Activated CD8-positive, alpha-beta T cell treated with anti-CD3 and anti-CD28 coated beads for 36 hours (primary cell): Measurements from ENCODE around the gene ELAVL3. TPM values are rescaled to one million over a fixed set of nuclear protein-coding genes. Genes with fewer than 3 reads are reported as not detected.

Experiments used
- ATAC-seq: fragments of 200-7000 bp; cut with Tn5 transposase; one replicate; pipeline ENCODE4 v1.10.0; 2021; ENCODE audit warnings: mild to moderate bottlenecking, moderate library complexity
- CTCF ChIA-PET: fragments of 350-600 bp; sonication (Branson Sonifier 250); formaldehyde crosslinking; loops from one replicate; lab custom pipeline; 2021; ENCODE audit warnings: antibody characterized with exemption; lab: Charles Lee
- POLR2A ChIA-PET: fragments of 350-600 bp; sonication (Branson Sonifier 250); formaldehyde crosslinking; loops from one replicate; lab custom pipeline; 2021; ENCODE audit warnings: antibody characterized with exemption; lab: Charles Lee
- DNase-seq: peaks from one replicate; pipeline ENCODE4 v3.0.0-alpha.2; 2020
- H3K27ac Mint-ChIP-seq: one replicate; pipeline ENCODE4 v1.8.0; 2021; ENCODE audit warnings: mild to moderate bottlenecking, mixed read lengths
- H3K27me3 Mint-ChIP-seq: one replicate; pipeline ENCODE4 v1.8.0; 2021; ENCODE audit warnings: mixed read lengths
- H3K36me3 Mint-ChIP-seq: one replicate; pipeline ENCODE4 v1.8.0; 2021; ENCODE audit warnings: low read depth, mixed read lengths
- H3K4me1 Mint-ChIP-seq: one replicate; pipeline ENCODE4 v1.8.0; 2021; ENCODE audit warnings: low read depth, mixed read lengths
- H3K4me3 Mint-ChIP-seq: one replicate; pipeline ENCODE4 v1.8.0; 2021; ENCODE audit warnings: mild to moderate bottlenecking, moderate library complexity, mixed read lengths
- H3K9me3 Mint-ChIP-seq: one replicate; pipeline ENCODE4 v1.8.0; 2021; ENCODE audit warnings: mixed read lengths
- CTCF ChIP-seq: fragments of 200-600 bp; IDR thresholded peaks from one replicate; pipeline ENCODE4 v1.8.0; 2022; ENCODE audit warnings: antibody characterized with exemption, mild to moderate bottlenecking
- intact Hi-C: fragments of 100-400 bp; cut with micrococcal nuclease; formaldehyde crosslinking; loops from one replicate; pipeline ENCODE4 v1.10.0; 2022
- total RNA-seq, 2 experiments: library from RNA; stranded (reverse); gene quantifications; one replicate each; pipeline ENCODE4 v1.2.3, GENCODE V29; 2021

The ELAVL3 gene
- total RNA-seq, 2 experiments from 2014 or later: not detected

GRCh38 chr19:11425719-11426457 is 55.0 kb downstream of the ELAVL3 start:
- POLR2A ChIA-PET: interaction anchor here (0.8 kb wide), 1 partner anchor 19 kb away, joined by 3 read pairs; no protein-coding TSS in a partner anchor
- intact Hi-C loops: no loop called here
- no peak overlapping the region for H3K27ac Mint-ChIP-seq
- H3K4me1 Mint-ChIP-seq: peaks cover 25% of the 10 kb centered on the region
- no peaks in the 10 kb centered on the region for H3K36me3 Mint-ChIP-seq
- H3K27me3 Mint-ChIP-seq: peaks cover 31% of the 10 kb centered on the region
- no peaks in the 10 kb centered on the region for H3K9me3 Mint-ChIP-seq
- H3K4me3 Mint-ChIP-seq: no peak overlapping the region
- no peak for ATAC-seq
- DNase-seq: peak; percentile 24
- CTCF ChIA-PET: interaction anchor here (1.0 kb wide), 1 partner anchor 10 kb away, joined by 3 read pairs; the partner anchor contains the start of gene PRKCSH
- no peak for TF ChIP-seq CTCF

GRCh38 chr19:11423791-11424181 is 57.1 kb downstream of the ELAVL3 start:
- TF ChIP-seq CTCF: no peak

GRCh38 chr19:11423164-11423790 is 57.6 kb downstream of the ELAVL3 start:
- ATAC-seq: no peak

More at GRCh38 chr19:11423791-11424181, 57.1 kb downstream of the ELAVL3 start:
- Mint-ChIP-seq H3K9me3 (no peaks in the 10 kb centered on the region), H3K4me1 (peaks cover 31% of the 10 kb centered on the region), H3K36me3 (no peaks in the 10 kb centered on the region), H3K27me3 (peaks cover 45% of the 10 kb centered on the region), H3K27ac (no peak overlapping the region), H3K4me3 (no peak overlapping the region)
- DNase-seq (no peak), ATAC-seq (no peak)
- intact Hi-C loops: no loop called here
- CTCF ChIA-PET: interaction anchor here (1.0 to 2.8 kb wide), 3 partner anchors 11 to 59 kb away, joined by 3 to 11 read pairs (median 3); partner anchors contain the start of genes ODAD3 and PRKCSH
- POLR2A ChIA-PET: interaction anchor here (0.6 to 6.1 kb wide), 3 partner anchors 43 to 117 kb away, joined by 3 to 26 read pairs (median 3); no protein-coding TSS in a partner anchor

GRCh38 chr19:11422163-11423065 is 58.4 kb downstream of the ELAVL3 start:
- intact Hi-C loops: no loop called here
- H3K27me3 Mint-ChIP-seq: peaks cover 54% of the 10 kb centered on the region
- peak; percentile 87 for DNase-seq
- H3K9me3 Mint-ChIP-seq: no peaks in the 10 kb centered on the region
- ATAC-seq: peak; percentile 77
- H3K4me1 Mint-ChIP-seq: peaks cover 31% of the 10 kb centered on the region
- no peaks in the 10 kb centered on the region for H3K36me3 Mint-ChIP-seq
- TF ChIP-seq CTCF: no peak
- H3K4me3 Mint-ChIP-seq: peak overlapping the region; percentile 65
- ChIA-PET CTCF (interaction anchor here (0.6 to 4.6 kb wide), 6 partner anchors 11 to 76 kb away, joined by 3 to 29 read pairs (median 4); partner anchors contain the start of genes CCDC159, ODAD3, PRKCSH and TMEM205), POLR2A (interaction anchor here (0.7 to 6.1 kb wide), 9 partner anchors 13 to 460 kb away, joined by 3 to 26 read pairs (median 4); partner anchors contain the start of genes EPOR, ODAD3, PRKCSH and SWSAP1)
- H3K27ac Mint-ChIP-seq: no peak overlapping the region

More at GRCh38 chr19:11423164-11423790, 57.6 kb downstream of the ELAVL3 start:
- Mint-ChIP-seq H3K27me3 (peaks cover 48% of the 10 kb centered on the region), H3K36me3 (no peaks in the 10 kb centered on the region), H3K4me3 (peak overlapping the region; percentile 65), H3K4me1 (peaks cover 31% of the 10 kb centered on the region), H3K9me3 (no peaks in the 10 kb centered on the region), H3K27ac (no peak overlapping the region)
- POLR2A ChIA-PET: interaction anchor here (0.6 to 6.1 kb wide), 6 partner anchors 12 to 461 kb away, joined by 3 to 26 read pairs (median 4); partner anchors contain the start of genes ODAD3 and PRKCSH
- DNase-seq: no peak
- intact Hi-C loops: no loop called here
- CTCF ChIA-PET: interaction anchor here (1.0 to 4.6 kb wide), 4 partner anchors 12 to 59 kb away, joined by 3 to 29 read pairs (median 7); partner anchors contain the start of genes ODAD3 and PRKCSH
- no peak for TF ChIP-seq CTCF
